Measurements from ENCODE around the gene CEND1.

CEND1 gene

GRCh38 chr11:823441-824291, 33.8 kb upstream of the CEND1 start:
- Mint-ChIP-seq H3K27ac (no peak overlapping the region), H3K36me3 (ENCODE audit: low read depth) (peaks cover 10% of the 10 kb centered on the region)

GRCh38 chr11:821512-822371, 31.9 kb upstream of the CEND1 start:
- Mint-ChIP-seq H3K4me3 (peak overlapping the region; percentile 79), H3K27ac (no peak overlapping the region), H3K27me3 (ENCODE audit: low read depth) (no peaks in the 10 kb centered on the region), H3K9me3 (no peaks in the 10 kb centered on the region), H3K4me1 (ENCODE audit: low read depth) (peaks cover 5% of the 10 kb centered on the region), H3K36me3 (ENCODE audit: low read depth) (peaks cover 10% of the 10 kb centered on the region)
- no peak for DNase-seq (ENCODE audit: low spot score)

More at GRCh38 chr11:823441-824291, 33.8 kb upstream of the CEND1 start:
- no peak for DNase-seq (ENCODE audit: low spot score)
- H3K9me3 Mint-ChIP-seq: no peaks in the 10 kb centered on the region
- H3K4me3 Mint-ChIP-seq: no peak overlapping the region
- peaks cover 11% of the 10 kb centered on the region for H3K27me3 Mint-ChIP-seq (ENCODE audit: low read depth)
- peaks cover 15% of the 10 kb centered on the region for H3K4me1 Mint-ChIP-seq (ENCODE audit: low read depth)

GRCh38 chr11:820655-821511, 31.0 kb upstream of the CEND1 start:
- H3K27ac Mint-ChIP-seq: peak overlapping the region; percentile 82

GRCh38 chr11:819943-820649, 30.2 kb upstream of the CEND1 start:
- DNase-seq (ENCODE audit: low spot score): peak; percentile 91
- H3K27me3 Mint-ChIP-seq (ENCODE audit: low read depth): no peaks in the 10 kb centered on the region
- no peaks in the 10 kb centered on the region for H3K9me3 Mint-ChIP-seq
- H3K27ac Mint-ChIP-seq: peak overlapping the region; percentile 82
- peaks cover 6% of the 10 kb centered on the region for H3K36me3 Mint-ChIP-seq (ENCODE audit: low read depth)
- H3K4me1 Mint-ChIP-seq (ENCODE audit: low read depth): peaks cover 5% of the 10 kb centered on the region
- H3K4me3 Mint-ChIP-seq: peak overlapping the region; percentile 79

More at GRCh38 chr11:820655-821511, 31.0 kb upstream of the CEND1 start:
- peaks cover 10% of the 10 kb centered on the region for H3K36me3 Mint-ChIP-seq (ENCODE audit: low read depth)
- peaks cover 5% of the 10 kb centered on the region for H3K4me1 Mint-ChIP-seq (ENCODE audit: low read depth)
- H3K4me3 Mint-ChIP-seq: peak overlapping the region; percentile 79
- no peaks in the 10 kb centered on the region for H3K27me3 Mint-ChIP-seq (ENCODE audit: low read depth)
- H3K9me3 Mint-ChIP-seq: no peaks in the 10 kb centered on the region
- no peak for DNase-seq (ENCODE audit: low spot score)

- Mint-ChIP-seq H3K27me3 (ENCODE audit: low read depth) (no peaks in the 10 kb centered on the region), H3K9me3 (no peaks in the 10 kb centered on the region), H3K4me3 (peak overlapping the region; percentile 79), H3K36me3 (ENCODE audit: low read depth) (peaks cover 2% of the 10 kb centered on the region), H3K27ac (peak overlapping the region; percentile 82), H3K4me1 (ENCODE audit: low read depth) (peaks cover 5% of the 10 kb centered on the region)
- DNase-seq (ENCODE audit: low spot score): peak; percentile 87
These were observed 29.4 kb upstream of the CEND1 start for GRCh38 chr11:819129-819931.

- no peaks in the 10 kb centered on the region for H3K9me3 Mint-ChIP-seq
- peaks cover 5% of the 10 kb centered on the region for H3K36me3 Mint-ChIP-seq (ENCODE audit: low read depth)
- peak within 1 kb of the TSS; percentile 79 for H3K4me3 Mint-ChIP-seq
- no peak for DNase-seq (ENCODE audit: low spot score)
- H3K27ac Mint-ChIP-seq: peak within 1 kb of the TSS; percentile 82
- peaks cover 5% of the 10 kb centered on the region for H3K4me1 Mint-ChIP-seq (ENCODE audit: low read depth)
- no peaks in the 10 kb centered on the region for H3K27me3 Mint-ChIP-seq (ENCODE audit: low read depth)
These were observed 28.7 kb upstream of the CEND1 start, which contains the start of gene PNPLA2 for GRCh38 chr11:818396-819128. TSS of gene PNPLA2 (plus strand) at chr11:818914. CDS start at chr11:819719, 805 bp downstream.

GRCh38 chr11:816433-816779, 26.5 kb upstream of the CEND1 start:
- H3K27ac Mint-ChIP-seq: no peak overlapping the region
- H3K36me3 Mint-ChIP-seq (ENCODE audit: low read depth): peaks cover 19% of the 10 kb centered on the region
- DNase-seq (ENCODE audit: low spot score): no peak
- H3K4me3 Mint-ChIP-seq: no peak overlapping the region
- H3K27me3 Mint-ChIP-seq (ENCODE audit: low read depth): no peaks in the 10 kb centered on the region
- peaks cover 7% of the 10 kb centered on the region for H3K4me1 Mint-ChIP-seq (ENCODE audit: low read depth)
- H3K9me3 Mint-ChIP-seq: no peaks in the 10 kb centered on the region

GRCh38 chr11:815675-816432, 26.0 kb upstream of the CEND1 start:
- peaks cover 9% of the 10 kb centered on the region for H3K4me1 Mint-ChIP-seq (ENCODE audit: low read depth)
- no peak overlapping the region for H3K27ac Mint-ChIP-seq
- H3K9me3 Mint-ChIP-seq: no peaks in the 10 kb centered on the region
- DNase-seq (ENCODE audit: low spot score): no peak
- H3K4me3 Mint-ChIP-seq: no peak overlapping the region
- H3K27me3 Mint-ChIP-seq (ENCODE audit: low read depth): no peaks in the 10 kb centered on the region
- peaks cover 24% of the 10 kb centered on the region for H3K36me3 Mint-ChIP-seq (ENCODE audit: low read depth)

GRCh38 chr11:813456-814096, 23.7 kb upstream of the CEND1 start:
- Mint-ChIP-seq H3K27me3 (ENCODE audit: low read depth) (no peaks in the 10 kb centered on the region), H3K36me3 (ENCODE audit: low read depth) (peaks cover 33% of the 10 kb centered on the region)

GRCh38 chr11:813072-813455, 23.2 kb upstream of the CEND1 start:
- no peaks in the 10 kb centered on the region for H3K9me3 Mint-ChIP-seq
- H3K4me1 Mint-ChIP-seq (ENCODE audit: low read depth): peaks cover 11% of the 10 kb centered on the region
- H3K27ac Mint-ChIP-seq: no peak overlapping the region
- H3K36me3 Mint-ChIP-seq (ENCODE audit: low read depth): peaks cover 33% of the 10 kb centered on the region
- no peak for DNase-seq (ENCODE audit: low spot score)
- peak overlapping the region; percentile 29 for H3K4me3 Mint-ChIP-seq
- H3K27me3 Mint-ChIP-seq (ENCODE audit: low read depth): no peaks in the 10 kb centered on the region

More at GRCh38 chr11:813456-814096, 23.7 kb upstream of the CEND1 start:
- DNase-seq (ENCODE audit: low spot score): no peak
- peaks cover 11% of the 10 kb centered on the region for H3K4me1 Mint-ChIP-seq (ENCODE audit: low read depth)
- no peaks in the 10 kb centered on the region for H3K9me3 Mint-ChIP-seq
- H3K4me3 Mint-ChIP-seq: no peak overlapping the region
- H3K27ac Mint-ChIP-seq: peak overlapping the region; percentile 35

GRCh38 chr11:812390-812789, 22.5 kb upstream of the CEND1 start:
- Mint-ChIP-seq H3K27ac (peak overlapping the region; percentile 57), H3K36me3 (ENCODE audit: low read depth) (peaks cover 33% of the 10 kb centered on the region), H3K4me3 (peak overlapping the region; percentile 29), H3K9me3 (no peaks in the 10 kb centered on the region), H3K27me3 (ENCODE audit: low read depth) (no peaks in the 10 kb centered on the region), H3K4me1 (ENCODE audit: low read depth) (peaks cover 14% of the 10 kb centered on the region)
- no peak for DNase-seq (ENCODE audit: low spot score)

All from T-helper 2 cell treated with Interferon-gamma antibody and Interleukin-4, amounts not matched to agents 5 μg/mL and 100 μg/mL, for 36 hours (primary cell).